GM23338 (cell line): Measurements from ENCODE around the gene C3orf85. TPM values are rescaled to one million over a fixed set of nuclear protein-coding genes. Genes with fewer than 3 reads are reported as not detected.

ENCODE experiments used
- ATAC-seq: fragments of 200-7000 bp; cut with Tn5 transposase; 3 replicates; pipeline ENCODE4 v1.9.1; 2020
- DNase-seq: peaks from one replicate; pipeline ENCODE4 v3.0.0-alpha.2; 2015; ENCODE audit warnings: low spot score
- H2AFZ ChIP-seq: fragments of 200-600 bp; sonication (generic); 2 replicates; pipeline ENCODE4 v1.8.0; 2016; ENCODE audit warnings: antibody characterized with exemption, mild to moderate bottlenecking, moderate library complexity
- H3F3A ChIP-seq: fragments of 200-600 bp; sonication (generic); replicated peaks from 2 replicates; pipeline ENCODE4 v1.8.0; 2017; ENCODE audit warnings: antibody characterized with exemption, mixed run types, low read depth
- H3K27ac ChIP-seq: fragments of 200-600 bp; sonication (generic); 2 replicates; pipeline ENCODE4 v1.6.1; 2016; ENCODE audit warnings: low read depth
- H3K27me3 ChIP-seq: fragments of 200-600 bp; sonication (generic); 2 replicates; pipeline ENCODE4 v1.8.0; 2016; ENCODE audit warnings: mild to moderate bottlenecking, mixed run types, moderate library complexity; ENCODE audit not compliant: insufficient read depth
- H3K36me3 ChIP-seq: fragments of 200-600 bp; sonication (generic); 2 replicates; pipeline ENCODE4 v1.8.0; 2016; ENCODE audit warnings: mild to moderate bottlenecking; ENCODE audit not compliant: insufficient read depth
- H3K4me1 ChIP-seq: fragments of 200-600 bp; sonication (generic); 2 replicates; pipeline ENCODE4 v1.8.0; 2016; ENCODE audit warnings: mild to moderate bottlenecking, moderate library complexity; ENCODE audit not compliant: insufficient read depth
- H3K4me2 ChIP-seq: fragments of 200-600 bp; sonication (generic); 2 replicates; pipeline ENCODE4 v1.7.1; 2017; ENCODE audit warnings: mixed run types
- H3K4me3 ChIP-seq: fragments of 200-600 bp; sonication (generic); 2 replicates; pipeline ENCODE4 v1.6.1; 2016; ENCODE audit warnings: mixed run types
- H3K79me2 ChIP-seq: fragments of 200-600 bp; sonication (generic); replicated peaks from 2 replicates; pipeline ENCODE4 v1.8.0; 2017; ENCODE audit warnings: mild to moderate bottlenecking; ENCODE audit not compliant: insufficient read depth
- H3K9me2 ChIP-seq: fragments of 200-600 bp; sonication (generic); 2 replicates; pipeline ENCODE4 v1.8.0; 2017; ENCODE audit not compliant: insufficient read depth
- H4K20me1 ChIP-seq: fragments of 200-600 bp; sonication (generic); replicated peaks from 2 replicates; pipeline ENCODE4 v1.8.0; 2017; ENCODE audit warnings: mild to moderate bottlenecking; ENCODE audit not compliant: insufficient read depth
- H3K27ac Mint-ChIP-seq: 2 replicates; pipeline ENCODE4 v1.8.0; 2020; ENCODE audit warnings: inconsistent platforms, mild to moderate bottlenecking, moderate library complexity, mixed read lengths
- H3K27me3 Mint-ChIP-seq: 3 replicates; pipeline ENCODE4 v1.8.0; 2022; ENCODE audit warnings: low read depth, mild to moderate bottlenecking, moderate library complexity, mixed read lengths, inconsistent platforms; ENCODE audit not compliant: insufficient read depth, poor library complexity
- H3K36me3 Mint-ChIP-seq: 3 replicates; pipeline ENCODE4 v1.8.0; 2021; ENCODE audit warnings: low read depth, mild to moderate bottlenecking, inconsistent platforms, moderate library complexity, mixed read lengths
- H3K4me1 Mint-ChIP-seq: 3 replicates; pipeline ENCODE4 v1.8.0; 2020; ENCODE audit warnings: mild to moderate bottlenecking, inconsistent platforms, mixed read lengths
- H3K4me3 Mint-ChIP-seq: 3 replicates; pipeline ENCODE4 v1.8.0; 2021; ENCODE audit warnings: moderate library complexity, mild to moderate bottlenecking, inconsistent platforms, mixed read lengths
- H3K9me3 Mint-ChIP-seq: 3 replicates; pipeline ENCODE4 v1.8.0; 2020; ENCODE audit warnings: moderate library complexity, mild to moderate bottlenecking, inconsistent platforms, mixed read lengths
- CREB1 ChIP-seq: fragments of 250-450 bp; sonication (Bioruptor Pico); IDR thresholded peaks from 2 replicates; pipeline ENCODE4 v1.5.0; 2020; ENCODE audit warnings: low read depth, mild to moderate bottlenecking, moderate library complexity
- EZH2 ChIP-seq: fragments of 200-600 bp; sonication (generic); IDR thresholded peaks from one replicate; pipeline ENCODE4 v1.8.0; 2017; ENCODE audit warnings: antibody characterized with exemption, mild to moderate bottlenecking, low read depth; ENCODE audit not compliant: unreplicated experiment
- EZH2phosphoT487 ChIP-seq: fragments of 200-600 bp; sonication (generic); IDR thresholded peaks from one replicate; pipeline ENCODE4 v1.8.1; 2018; ENCODE audit warnings: antibody characterized with exemption; ENCODE audit not compliant: unreplicated experiment
- JUNB ChIP-seq: IDR thresholded peaks from one replicate; pipeline ENCODE4 v1.6.1; 2016; ENCODE audit warnings: antibody characterized with exemption; ENCODE audit not compliant: unreplicated experiment
- NANOG ChIP-seq: IDR thresholded peaks from 2 replicates; pipeline ENCODE4 v1.6.1; 2016; ENCODE audit warnings: antibody characterized with exemption, borderline replicate concordance
- POLR2AphosphoS5 ChIP-seq: IDR thresholded peaks from 2 replicates; pipeline ENCODE4 v1.6.1; 2016; ENCODE audit warnings: antibody characterized with exemption, low read depth
- STAT1 ChIP-seq: IDR thresholded peaks from one replicate; pipeline ENCODE4 v1.6.1; 2016; ENCODE audit warnings: antibody characterized with exemption; ENCODE audit not compliant: unreplicated experiment
- ZNF114 ChIP-seq: fragments of 250-450 bp; sonication (Bioruptor Pico); IDR thresholded peaks from 2 replicates; pipeline ENCODE4 v1.5.0; 2020; ENCODE audit warnings: mild to moderate bottlenecking, moderate library complexity
- ZNF331 ChIP-seq: fragments of 250-450 bp; sonication (Bioruptor Pico); IDR thresholded peaks from 2 replicates; pipeline ENCODE4 v1.5.0; 2020; ENCODE audit warnings: low read depth, mild to moderate bottlenecking, moderate library complexity
- polyA plus RNA-seq: library from polyadenylated mRNA; unstranded; fragments of >200 nt; fragmentation: Nextera tagmentation; extraction: Ambion mirVana; gene quantifications from 2 replicates; pipeline ENCODE4 v1.2.1, GENCODE V29; 2016
- total RNA-seq: library from RNA; depleted of rRNA; stranded (reverse); fragments of >200 nt; shearing (Covaris generic); gene quantifications from 2 replicates; pipeline ENCODE4 v1.2.3, GENCODE V29; 2014
- TF ChIP-seq, protein P1 (sequence below): IDR thresholded peaks from one replicate; pipeline ENCODE4 v1.6.1; 2018; ENCODE audit warnings: antibody characterized with exemption; ENCODE audit not compliant: unreplicated experiment
- TF ChIP-seq, protein P2 (sequence below): fragments of 250-450 bp; sonication (Bioruptor Pico); IDR thresholded peaks from 2 replicates; pipeline ENCODE4 v1.5.0; 2020; ENCODE audit warnings: mild to moderate bottlenecking, moderate library complexity

Gene C3orf85
- total and polyA plus RNA-seq, 2 experiments from 2014 or later = not detected

DNA sequence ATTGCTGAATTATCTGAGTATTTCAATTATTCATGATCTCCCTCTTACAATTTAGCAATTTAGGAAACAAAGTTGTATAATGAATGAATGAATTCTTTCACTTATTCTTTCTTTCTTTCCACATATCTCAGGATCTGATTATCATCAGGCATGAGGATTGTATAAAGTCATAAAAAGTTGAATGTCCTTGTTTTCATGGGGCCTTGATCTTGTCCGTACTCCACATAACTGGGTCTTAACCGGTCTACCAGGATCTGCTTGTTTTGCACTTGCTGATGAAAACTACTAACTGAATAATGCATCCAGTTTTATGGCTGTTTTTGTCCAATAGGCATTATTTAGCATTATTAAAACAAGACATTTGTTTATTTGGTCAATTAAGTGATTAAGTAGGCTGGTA, 12.6 kb downstream of the C3orf85 start:
- H2AFZ ChIP-seq = no peak overlapping the region
- no peaks in the 10 kb centered on the region for H3K79me2 ChIP-seq
- H3K4me2 ChIP-seq = no peak overlapping the region
- H3K4me3 ChIP-seq = no peak overlapping the region
- no peak overlapping the region for H3K27ac Mint-ChIP-seq
- no peak for TF ChIP-seq CREB1 (CRISPR knock-in tag)
- TF ChIP-seq, protein P1, sequence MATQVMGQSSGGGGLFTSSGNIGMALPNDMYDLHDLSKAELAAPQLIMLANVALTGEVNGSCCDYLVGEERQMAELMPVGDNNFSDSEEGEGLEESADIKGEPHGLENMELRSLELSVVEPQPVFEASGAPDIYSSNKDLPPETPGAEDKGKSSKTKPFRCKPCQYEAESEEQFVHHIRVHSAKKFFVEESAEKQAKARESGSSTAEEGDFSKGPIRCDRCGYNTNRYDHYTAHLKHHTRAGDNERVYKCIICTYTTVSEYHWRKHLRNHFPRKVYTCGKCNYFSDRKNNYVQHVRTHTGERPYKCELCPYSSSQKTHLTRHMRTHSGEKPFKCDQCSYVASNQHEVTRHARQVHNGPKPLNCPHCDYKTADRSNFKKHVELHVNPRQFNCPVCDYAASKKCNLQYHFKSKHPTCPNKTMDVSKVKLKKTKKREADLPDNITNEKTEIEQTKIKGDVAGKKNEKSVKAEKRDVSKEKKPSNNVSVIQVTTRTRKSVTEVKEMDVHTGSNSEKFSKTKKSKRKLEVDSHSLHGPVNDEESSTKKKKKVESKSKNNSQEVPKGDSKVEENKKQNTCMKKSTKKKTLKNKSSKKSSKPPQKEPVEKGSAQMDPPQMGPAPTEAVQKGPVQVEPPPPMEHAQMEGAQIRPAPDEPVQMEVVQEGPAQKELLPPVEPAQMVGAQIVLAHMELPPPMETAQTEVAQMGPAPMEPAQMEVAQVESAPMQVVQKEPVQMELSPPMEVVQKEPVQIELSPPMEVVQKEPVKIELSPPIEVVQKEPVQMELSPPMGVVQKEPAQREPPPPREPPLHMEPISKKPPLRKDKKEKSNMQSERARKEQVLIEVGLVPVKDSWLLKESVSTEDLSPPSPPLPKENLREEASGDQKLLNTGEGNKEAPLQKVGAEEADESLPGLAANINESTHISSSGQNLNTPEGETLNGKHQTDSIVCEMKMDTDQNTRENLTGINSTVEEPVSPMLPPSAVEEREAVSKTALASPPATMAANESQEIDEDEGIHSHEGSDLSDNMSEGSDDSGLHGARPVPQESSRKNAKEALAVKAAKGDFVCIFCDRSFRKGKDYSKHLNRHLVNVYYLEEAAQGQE = no peak
- TF ChIP-seq NANOG = no peak
- TF ChIP-seq ZNF331 (CRISPR knock-in tag) = no peak
- TF ChIP-seq EZH2 = no peak
- no peak for TF ChIP-seq ZNF114 (CRISPR knock-in tag)
- TF ChIP-seq, protein P2, sequence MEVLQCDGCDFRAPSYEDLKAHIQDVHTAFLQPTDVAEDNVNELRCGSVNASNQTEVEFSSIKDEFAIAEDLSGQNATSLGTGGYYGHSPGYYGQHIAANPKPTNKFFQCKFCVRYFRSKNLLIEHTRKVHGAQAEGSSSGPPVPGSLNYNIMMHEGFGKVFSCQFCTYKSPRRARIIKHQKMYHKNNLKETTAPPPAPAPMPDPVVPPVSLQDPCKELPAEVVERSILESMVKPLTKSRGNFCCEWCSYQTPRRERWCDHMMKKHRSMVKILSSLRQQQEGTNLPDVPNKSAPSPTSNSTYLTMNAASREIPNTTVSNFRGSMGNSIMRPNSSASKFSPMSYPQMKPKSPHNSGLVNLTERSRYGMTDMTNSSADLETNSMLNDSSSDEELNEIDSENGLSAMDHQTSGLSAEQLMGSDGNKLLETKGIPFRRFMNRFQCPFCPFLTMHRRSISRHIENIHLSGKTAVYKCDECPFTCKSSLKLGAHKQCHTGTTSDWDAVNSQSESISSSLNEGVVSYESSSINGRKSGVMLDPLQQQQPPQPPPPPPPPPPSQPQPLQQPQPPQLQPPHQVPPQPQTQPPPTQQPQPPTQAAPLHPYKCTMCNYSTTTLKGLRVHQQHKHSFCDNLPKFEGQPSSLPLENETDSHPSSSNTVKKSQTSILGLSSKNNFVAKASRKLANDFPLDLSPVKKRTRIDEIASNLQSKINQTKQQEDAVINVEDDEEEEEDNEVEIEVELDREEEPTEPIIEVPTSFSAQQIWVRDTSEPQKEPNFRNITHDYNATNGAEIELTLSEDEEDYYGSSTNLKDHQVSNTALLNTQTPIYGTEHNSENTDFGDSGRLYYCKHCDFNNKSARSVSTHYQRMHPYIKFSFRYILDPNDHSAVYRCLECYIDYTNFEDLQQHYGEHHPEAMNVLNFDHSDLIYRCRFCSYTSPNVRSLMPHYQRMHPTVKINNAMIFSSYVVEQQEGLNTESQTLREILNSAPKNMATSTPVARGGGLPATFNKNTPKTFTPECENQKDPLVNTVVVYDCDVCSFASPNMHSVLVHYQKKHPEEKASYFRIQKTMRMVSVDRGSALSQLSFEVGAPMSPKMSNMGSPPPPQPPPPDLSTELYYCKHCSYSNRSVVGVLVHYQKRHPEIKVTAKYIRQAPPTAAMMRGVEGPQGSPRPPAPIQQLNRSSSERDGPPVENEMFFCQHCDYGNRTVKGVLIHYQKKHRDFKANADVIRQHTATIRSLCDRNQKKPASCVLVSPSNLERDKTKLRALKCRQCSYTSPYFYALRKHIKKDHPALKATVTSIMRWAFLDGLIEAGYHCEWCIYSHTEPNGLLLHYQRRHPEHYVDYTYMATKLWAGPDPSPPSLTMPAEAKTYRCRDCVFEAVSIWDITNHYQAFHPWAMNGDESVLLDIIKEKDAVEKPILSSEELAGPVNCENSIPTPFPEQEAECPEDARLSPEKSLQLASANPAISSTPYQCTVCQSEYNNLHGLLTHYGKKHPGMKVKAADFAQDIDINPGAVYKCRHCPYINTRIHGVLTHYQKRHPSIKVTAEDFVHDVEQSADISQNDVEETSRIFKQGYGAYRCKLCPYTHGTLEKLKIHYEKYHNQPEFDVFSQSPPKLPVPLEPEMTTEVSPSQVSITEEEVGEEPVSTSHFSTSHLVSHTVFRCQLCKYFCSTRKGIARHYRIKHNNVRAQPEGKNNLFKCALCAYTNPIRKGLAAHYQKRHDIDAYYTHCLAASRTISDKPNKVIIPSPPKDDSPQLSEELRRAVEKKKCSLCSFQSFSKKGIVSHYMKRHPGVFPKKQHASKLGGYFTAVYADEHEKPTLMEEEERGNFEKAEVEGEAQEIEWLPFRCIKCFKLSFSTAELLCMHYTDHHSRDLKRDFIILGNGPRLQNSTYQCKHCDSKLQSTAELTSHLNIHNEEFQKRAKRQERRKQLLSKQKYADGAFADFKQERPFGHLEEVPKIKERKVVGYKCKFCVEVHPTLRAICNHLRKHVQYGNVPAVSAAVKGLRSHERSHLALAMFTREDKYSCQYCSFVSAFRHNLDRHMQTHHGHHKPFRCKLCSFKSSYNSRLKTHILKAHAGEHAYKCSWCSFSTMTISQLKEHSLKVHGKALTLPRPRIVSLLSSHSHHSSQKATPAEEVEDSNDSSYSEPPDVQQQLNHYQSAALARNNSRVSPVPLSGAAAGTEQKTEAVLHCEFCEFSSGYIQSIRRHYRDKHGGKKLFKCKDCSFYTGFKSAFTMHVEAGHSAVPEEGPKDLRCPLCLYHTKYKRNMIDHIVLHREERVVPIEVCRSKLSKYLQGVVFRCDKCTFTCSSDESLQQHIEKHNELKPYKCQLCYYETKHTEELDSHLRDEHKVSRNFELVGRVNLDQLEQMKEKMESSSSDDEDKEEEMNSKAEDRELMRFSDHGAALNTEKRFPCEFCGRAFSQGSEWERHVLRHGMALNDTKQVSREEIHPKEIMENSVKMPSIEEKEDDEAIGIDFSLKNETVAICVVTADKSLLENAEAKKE = no peak
- no peak for TF ChIP-seq STAT1
- no peak for TF ChIP-seq POLR2AphosphoS5
- TF ChIP-seq EZH2phosphoT487 = no peak
- no peak for TF ChIP-seq JUNB
- H3F3A ChIP-seq = no peaks in the 10 kb centered on the region
- peaks cover 6% of the 10 kb centered on the region for H3K4me1 Mint-ChIP-seq
- DNase-seq (no peak), ATAC-seq (no peak)
- H3K36me3 Mint-ChIP-seq = no peaks in the 10 kb centered on the region
- no peaks in the 10 kb centered on the region for H3K27me3 Mint-ChIP-seq
- peaks cover 3% of the 10 kb centered on the region; the same call in 1 of the 2 replicates for H3K9me2 ChIP-seq
- H3K27ac ChIP-seq = no peak overlapping the region
- H3K4me3 Mint-ChIP-seq = no peak overlapping the region
- no peaks in the 10 kb centered on the region for H3K9me3 Mint-ChIP-seq
- no peaks in the 10 kb centered on the region for H3K36me3 ChIP-seq
- H3K4me1 ChIP-seq = peaks cover 8% of the 10 kb centered on the region; the same call in 1 of the 2 replicates
- no peaks in the 10 kb centered on the region for H3K27me3 ChIP-seq
- H4K20me1 ChIP-seq = no peaks in the 10 kb centered on the region
